HG03571 (cell line): ENCODE results near the gene SRMS.
A peak's percentile ranks its signal among the peaks of the same experiment; 100 is the strongest.

Experiments used
- ATAC-seq: cut with Tn5 transposase; IDR thresholded peaks from one replicate; pipeline ENCODE4 v1.9.1; 2021; ENCODE audit not compliant: unreplicated experiment

Gene SRMS

DNA sequence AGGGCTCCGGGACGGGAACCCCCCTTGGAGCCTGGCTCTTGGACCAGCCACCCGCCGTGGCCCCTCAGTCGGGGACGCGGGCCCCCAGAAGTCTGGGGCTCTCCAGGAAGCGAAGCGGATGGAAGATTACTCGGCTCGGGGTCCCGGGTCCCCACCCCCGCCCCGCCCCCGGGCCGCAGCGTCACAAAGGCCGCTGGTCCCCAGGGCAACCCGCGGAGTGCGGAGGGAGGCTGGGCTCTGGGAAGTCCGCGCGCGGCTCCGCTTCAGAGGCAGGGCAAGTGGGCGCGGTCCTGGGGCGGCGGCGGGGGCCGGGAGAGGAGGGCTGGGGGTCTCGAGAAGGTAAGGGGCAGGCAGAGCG, 6.4 kb upstream of the SRMS start, which contains the start of gene FNDC11:
Gene FNDC11, plus strand, starts transcription at position 227 of the 358 bp plus-strand sequence. CDS start 1,505 bp downstream, outside the sequence.
- peak; percentile 25 for ATAC-seq

DNA sequence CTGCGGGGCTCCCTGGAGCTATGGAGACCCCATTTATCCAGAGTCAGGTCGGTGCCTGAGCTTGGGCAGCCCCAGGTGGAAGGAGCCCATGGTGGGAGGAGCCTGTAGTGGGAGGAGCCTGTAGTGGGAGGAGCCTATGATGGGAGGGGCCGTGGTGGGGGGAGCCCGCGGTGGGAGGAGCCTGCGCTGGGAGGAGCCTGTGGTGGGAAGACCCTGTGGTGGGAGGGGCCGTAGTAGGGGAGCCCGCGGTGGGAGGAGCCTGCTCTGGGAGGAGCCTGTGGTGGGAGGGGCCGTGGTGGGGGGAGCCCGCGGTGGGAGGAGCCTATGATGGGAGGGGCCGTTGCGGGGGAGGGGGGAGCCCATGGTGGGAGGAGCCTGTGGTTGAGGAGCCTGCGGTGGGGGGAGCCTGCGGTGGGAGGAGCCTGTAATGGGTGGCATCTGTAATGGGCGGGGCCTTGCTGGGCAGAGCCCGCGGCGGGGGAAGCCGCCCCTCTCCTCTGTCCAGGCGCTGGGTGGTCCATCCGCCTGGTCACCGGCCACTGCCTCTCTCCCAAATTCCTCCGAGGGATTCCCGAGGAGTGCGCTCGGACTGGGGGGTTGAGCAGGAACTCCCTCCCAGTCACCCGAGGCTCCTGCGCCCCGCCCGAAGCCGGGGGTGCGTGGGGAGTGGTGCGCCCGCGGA, 5.8 kb upstream of the SRMS start:
- ATAC-seq: peak; percentile 34

DNA sequence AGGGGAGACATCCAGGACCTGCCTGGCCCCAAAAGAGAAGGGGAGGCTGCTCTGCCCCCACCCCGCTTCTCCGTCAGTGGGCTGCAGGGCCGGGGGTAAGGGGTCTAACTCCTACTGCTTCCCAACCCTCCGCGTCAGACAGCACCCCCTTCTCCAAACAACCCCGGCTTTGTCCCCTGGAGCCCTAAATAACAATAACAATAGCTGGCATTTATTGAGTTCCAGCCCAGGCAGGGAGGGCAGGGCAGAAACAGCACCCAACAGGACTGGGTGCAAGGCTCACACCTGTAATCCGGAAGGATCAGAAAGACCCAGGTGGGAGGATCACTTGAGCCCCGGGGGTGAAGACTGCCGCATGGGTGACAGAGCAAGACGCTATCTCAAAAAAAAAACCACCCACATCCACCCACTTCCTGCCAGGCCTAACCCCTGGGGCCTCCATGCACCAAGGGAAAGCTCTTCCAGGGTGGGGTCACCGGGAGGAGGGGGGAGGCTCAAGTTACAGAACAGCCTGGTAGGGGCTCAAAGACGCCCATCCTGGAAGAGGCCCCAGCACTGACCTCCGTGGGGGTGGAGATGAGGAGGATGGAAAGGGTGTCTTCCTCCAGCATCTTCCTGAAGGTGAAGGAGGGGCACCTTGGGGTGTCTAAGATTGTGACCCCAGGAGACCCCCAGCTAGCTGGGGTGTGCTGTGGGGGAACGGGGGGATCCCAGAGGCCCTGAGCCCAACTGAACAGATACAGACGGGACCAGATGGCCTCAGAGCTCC, 5.1 kb upstream of the SRMS start:
- ATAC-seq: peak; percentile 42

DNA sequence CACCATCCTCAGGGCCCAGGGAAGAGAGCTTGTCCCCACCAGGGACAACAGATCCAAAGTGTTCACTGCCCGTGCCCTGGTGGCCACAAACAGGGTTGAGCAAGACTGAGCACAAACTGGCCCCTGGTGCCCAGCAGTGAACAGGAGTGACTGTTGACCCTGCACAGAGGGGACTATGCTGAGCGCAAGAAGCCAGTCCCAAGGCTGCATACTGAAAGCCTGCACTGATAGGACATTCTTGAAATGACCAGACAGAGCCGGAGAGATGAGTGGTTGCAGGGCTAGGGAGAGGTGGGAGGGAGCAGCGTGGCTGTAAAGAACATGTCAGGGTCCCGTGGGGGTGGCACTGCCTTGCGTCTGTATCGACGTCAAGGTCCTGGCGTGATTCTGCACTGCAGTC, 3.5 kb upstream of the SRMS start:
- no peak for ATAC-seq

DNA sequence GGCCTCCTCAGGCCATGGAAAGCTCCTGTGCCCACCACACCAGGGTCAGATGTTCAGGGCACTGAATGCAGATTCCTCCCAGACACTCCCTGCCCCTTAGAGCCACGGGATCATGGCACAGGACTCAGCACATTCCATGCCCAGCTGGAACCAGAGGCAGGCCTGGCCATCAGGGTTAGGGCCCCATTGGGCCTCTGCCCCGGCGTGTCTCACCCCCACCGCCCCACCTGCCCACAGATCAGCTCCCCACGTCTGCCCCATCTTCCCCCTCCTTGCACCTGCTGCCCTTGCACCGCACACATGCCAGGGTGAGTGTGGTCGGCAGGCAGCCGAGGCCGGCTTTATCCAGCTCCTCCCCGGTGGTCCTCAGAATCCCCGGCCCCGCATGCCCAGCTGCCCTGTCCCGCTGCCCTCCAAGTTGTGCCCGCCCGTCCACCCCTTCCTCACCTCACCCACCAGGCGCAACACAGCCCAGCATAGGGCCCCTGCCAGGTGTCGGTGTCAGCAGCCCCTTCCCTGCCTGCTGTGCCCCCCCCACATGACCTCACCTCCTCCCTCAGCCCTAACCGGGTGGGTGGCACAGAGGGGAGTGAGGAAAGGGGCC, 2.2 kb upstream of the SRMS start:
- no peak for ATAC-seq

DNA sequence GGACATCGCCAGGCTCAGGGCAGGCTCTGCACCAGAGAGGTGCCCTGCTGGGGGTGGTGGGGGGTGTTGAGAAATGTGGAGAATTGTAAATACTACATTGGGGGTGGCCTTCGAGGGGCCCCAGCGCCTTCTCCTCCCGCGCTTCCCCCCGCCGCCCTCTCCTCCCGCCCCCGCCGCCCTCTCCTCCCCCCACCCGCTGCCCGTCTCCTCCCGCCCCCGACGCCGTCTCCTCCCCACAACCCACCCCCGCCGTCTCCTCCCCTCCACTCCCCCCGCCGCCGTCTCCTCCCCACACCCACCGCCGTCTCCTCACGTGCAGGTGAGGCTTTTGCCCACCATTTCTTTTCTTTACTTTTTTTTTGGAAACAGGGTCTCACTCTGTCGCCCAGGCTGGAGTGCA, 1.5 kb upstream of the SRMS start:
- ATAC-seq: no peak

DNA sequence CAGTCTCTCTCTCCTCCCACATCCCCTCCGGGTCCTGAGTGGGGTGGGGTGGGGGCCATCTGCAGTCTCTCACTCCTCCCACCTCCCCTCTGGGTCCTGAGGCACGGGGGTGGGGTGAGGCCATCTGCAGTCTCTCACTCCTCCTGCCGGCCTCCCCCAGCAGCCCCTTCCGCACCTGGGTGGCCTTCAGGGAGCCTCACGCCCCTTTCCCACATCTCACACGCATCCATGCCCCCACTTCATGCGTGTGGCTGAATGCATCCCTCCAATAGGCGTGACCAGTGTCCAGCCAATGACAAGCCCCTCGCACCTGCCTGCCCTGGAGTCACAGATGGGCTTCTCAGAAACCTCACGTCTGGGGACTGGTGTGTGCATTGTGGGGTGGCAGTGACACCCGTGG, 993 bp upstream of the SRMS start:
- ATAC-seq: no peak

DNA sequence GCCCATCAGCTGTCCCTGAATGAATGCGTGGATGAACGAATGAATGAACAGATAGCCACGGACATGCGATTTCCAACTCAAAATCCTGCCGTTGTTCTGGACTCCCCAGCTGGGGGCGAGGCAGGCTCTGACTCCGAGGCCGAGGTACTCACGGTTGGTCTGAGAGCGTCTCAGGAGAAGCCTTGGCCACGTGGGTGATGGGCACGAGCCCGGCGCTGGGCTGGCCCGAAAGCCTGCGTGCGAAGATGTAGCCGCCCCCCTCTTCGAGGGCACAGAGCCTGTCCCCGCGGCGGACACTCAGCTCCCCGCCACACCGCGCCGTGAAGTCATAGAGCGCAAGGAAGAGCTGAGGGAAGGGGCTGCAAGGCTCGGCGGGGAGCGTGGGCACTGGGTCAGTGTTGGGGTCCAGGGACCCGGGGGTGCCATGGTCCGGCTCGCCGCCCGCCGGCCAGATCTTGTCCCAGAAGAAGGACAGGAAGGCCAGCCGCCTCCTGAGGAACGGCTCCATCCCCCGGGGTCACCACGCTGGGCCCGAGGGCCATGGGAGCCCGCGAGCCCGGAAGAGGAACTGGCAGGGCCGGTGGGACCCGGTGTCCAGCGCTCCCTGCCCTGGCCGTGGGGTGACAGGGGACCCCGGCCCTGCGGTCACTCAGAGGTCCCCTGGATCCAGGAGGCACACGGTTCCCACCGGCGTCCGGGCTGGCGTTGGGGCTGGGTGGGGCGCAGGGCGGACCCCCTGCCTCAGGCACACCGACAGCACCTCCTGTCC, 409 bp downstream of the SRMS start:
- ATAC-seq: no peak

DNA sequence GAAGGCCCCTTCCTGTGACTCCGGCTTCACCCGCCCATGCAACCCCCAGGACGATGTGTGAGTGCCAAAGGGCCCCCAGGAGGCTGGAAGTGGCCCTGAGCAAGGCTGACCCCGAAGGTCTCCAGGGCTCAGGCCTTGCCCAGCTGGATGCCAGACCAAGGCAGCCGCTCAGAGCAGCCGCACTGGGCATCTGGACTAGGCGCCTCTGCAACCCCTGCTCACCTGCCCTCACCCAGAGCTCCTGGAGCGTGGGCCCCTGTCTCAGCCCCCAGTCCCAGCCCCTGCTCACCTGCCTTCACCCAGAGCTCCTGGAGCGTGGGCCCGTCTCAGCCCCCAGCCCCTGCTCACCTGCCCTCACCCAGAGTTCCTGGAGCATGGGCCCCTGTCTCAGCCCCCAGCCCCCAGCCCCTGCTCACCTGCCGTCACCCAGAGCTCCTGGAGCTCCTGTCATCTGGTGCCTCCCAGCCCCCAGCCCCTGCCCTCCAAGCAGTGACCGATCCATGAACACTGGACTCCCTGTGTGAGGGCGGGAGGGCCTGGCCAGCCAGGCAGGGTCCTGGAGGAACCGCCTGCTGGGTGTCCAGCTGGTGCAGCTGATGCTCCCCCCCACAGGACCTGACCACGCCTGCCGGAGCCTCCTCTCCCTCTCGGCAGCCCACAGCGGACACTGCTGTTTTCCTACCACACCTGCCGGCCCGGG, 1.1 kb downstream of the SRMS start:
- ATAC-seq: no peak

DNA sequence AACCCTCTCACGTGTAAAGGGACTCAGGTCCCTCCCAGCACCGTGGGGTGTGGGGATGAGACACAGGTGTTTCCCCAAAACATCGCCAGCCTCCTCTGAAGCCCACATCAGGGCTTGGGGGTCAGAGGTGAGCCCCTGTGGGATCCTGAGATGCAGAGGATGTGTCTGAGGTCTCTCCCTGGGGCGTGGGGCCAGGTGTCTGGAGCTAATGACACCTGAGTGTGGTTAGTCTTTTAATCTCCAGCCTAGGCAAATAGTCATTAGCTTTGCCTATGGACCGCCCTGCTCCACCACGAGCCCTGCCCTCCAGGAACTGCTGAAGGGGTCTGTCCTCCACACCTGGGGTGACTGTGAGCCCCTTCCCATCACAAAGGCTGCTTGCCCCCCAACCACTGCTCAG, 1.7 kb downstream of the SRMS start:
- no peak for ATAC-seq

DNA sequence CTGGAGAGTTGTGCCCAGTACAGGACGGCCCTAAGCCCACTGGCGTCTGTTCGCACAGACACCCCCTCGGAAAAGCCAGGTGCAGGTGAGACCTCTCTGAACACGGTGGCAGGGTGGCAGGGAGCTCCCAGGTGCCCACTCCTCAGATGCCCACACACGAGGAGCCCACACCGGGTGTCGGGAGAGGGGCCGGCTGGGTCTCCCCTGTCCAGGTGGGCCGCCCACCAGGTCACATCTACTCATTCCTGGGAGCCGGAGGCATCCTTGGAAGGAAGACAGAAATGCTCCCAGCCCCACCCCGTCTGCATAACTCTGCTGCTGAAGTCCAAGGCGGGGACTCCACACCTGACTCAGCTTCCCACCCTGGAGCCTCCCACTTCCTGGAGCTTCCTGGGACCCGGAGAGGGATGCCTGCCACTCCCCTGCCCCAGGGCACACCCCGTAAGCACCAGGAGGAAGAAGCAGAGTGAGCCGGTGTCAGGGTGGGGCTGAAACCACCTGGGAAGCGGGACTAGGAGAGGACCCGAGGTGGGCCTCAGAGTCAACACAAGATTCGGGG, 2.5 kb downstream of the SRMS start:
- no peak for ATAC-seq

DNA sequence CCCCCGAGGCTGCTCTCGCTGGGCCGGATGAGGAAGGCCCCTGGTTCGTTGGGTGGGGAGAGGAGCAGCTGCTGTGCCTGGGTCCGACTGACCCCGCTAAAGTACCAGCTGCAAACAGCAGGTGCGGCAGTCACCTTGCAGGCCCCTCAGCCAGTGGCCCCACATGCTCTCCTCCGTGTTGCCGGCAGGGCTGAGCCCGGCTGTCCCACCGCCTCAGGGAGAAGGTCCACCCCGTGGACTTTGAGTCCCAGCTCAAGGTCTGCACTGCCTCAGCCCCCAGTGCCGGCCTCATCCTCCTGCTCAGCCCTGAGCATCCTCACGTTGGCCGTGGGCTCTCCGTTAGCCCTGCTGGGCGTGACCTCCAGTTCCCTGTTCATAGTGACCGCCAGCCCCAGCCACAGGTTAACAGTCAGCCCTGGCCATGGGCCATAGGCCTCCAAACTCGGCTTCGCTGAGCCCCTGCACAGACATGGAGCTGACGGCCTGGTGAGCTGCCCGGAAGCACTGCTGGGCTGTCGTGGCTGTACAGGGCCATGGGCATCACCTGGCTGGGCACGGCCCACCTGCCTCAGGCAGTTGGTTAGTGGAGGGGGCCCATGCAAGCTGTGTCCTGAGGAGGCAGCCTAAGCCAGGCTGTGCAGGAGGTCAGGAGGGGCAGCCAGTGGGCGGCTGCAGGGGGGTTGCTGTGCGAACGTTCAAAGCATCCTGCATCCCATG, 3.1 kb downstream of the SRMS start:
- ATAC-seq: no peak

DNA sequence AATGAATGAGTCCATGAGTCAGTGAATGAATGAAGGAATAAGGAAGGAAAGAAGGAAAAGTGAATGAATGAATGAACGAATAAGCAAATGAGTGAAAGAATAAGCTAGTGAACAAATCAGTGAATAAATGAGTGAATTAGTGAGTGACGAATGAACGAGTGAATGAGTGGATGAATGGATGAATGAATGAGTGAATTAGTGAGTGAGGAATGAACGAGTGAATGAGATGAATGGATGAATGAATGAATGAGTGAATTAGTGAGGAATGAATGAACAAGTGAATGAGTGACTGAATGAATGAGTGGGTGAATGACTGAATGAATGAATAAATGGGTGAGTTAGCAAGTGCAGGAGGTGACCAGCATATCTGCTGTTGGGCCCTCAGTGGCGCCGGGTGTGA, 3.8 kb downstream of the SRMS start:
- no peak for ATAC-seq

DNA sequence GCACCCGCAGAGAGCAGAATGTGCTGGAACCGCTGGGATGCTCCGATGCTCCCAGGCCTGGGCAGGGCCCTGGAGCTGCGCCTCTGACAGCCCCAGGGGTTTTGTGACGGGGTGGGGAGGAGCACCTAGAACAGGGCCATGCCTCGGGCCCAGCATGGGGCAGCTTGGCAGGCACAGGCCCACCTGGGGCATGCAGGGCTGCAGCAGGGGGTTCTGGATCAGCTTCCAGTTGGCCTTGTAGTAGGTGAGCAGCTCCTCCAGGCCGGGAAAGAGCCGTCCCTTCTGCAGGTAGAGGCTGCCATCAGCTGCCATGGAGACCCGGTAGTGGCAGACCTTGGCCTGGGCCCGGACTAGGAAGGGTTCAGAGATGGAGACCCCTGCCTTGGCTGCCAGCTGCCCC, 4.4 kb downstream of the SRMS start:
- ATAC-seq: no peak

DNA sequence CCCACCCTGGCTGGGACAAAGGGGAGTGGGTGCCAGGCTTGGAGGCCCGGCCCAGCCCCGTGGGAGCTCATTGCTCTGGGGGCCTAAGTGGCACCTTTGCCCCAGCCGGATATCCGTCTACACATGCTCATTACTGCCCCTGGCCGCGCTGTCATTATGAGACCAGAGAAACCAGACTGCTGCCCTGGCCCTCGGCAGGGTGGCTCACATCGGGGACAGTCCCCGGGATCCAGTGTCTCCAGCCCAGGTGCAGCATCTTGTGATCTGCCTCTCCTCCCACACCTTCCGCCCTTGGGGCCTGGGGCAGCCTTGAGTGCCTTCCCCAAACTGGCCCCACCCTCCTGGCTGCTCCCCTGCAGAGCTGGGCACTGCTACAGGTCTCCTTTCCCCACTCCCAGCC, 4.9 kb downstream of the SRMS start:
- no peak for ATAC-seq

DNA sequence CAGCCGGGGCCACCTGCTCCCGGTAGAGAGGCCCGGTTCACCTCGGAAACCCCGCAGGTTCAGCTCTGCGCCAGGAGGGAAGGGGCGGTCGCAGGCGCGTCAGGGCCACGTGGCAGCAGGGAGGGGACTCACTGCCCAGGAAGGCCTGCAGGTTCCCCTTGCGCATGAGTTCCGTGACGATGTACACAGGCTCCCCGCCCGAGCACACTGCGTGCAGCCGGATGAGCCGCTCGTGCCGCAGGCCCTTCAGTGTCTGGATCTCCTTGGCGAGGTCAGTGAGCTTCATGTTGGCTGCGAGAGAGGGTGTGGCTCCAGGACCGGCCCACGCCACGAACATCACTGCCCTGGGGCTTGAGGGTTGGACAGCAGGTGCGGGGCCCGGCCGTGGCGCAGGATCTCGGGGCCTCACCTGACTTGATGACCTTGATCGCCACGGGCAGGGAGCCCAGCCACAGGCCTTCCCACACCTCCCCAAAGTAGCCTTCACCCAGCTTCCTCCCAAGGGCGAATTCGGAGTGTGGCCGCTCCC, 5.5 kb downstream of the SRMS start:
- ATAC-seq: no peak

DNA sequence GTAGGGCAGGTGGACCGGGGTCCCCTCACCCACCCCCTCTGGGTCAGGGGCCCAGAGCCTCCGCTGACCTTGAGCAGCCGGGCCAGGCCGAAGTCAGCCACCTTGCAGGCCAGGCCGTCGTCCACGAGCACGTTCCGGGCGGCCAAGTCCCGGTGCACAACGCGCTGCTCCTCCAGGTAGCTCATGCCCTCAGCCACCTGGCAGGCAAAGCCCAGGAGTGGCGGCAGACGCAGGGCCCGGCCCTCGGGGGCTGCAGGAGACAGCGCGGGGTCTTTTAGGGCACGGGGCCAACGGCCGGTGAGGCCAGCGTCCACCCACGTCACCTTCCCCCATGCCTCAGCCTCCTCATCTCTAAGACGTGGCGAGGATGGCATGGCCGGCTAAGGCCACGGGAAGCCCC, 6.2 kb downstream of the SRMS start:
- no peak for ATAC-seq

DNA sequence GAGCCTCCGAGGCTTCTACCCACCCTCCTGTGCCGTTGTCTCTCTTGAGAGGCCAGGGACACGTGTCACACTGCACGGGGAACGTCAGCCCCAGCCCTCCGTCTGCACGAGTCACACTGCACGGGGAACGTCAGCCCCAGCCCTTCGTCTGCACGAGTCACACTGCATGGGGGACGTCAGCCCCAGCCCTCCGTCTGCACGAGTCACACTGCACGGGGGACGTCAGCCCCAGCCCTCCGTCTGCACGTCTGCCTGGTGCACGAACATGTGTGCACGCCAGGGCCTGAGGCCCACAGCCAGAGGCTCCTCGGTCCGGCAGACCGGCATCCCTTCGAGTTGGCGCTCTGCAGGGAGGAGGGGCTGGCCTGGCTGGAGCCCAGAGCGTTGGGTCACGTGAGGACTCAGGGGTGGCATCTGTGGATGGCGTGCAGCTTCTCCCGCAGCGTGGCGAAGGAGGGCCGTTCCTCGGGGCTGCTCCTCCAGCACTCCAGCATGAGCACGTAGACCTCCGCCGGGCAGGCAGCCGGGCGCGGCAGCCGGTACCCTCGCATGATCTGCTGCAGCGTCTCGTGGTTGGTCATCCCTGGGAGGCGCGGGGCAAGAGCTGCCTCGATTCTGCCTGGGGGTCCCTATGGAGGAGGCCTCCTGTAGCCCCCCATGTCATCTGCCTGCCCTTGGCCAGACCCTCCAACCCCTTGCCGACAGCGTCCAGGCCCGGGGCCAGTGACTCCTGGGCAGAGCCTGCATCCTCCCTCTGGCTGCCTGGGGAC, 6.9 kb downstream of the SRMS start:
- no peak for ATAC-seq
